ENCODE measurements around the gene CCDC179.

The CCDC179 gene

GRCh38 chr11:22859756-22860155 is 518 bp downstream of the CCDC179 start:
- H2AFZ ChIP-seq (ENCODE audit: low read depth) = no peak overlapping the region

DNA sequence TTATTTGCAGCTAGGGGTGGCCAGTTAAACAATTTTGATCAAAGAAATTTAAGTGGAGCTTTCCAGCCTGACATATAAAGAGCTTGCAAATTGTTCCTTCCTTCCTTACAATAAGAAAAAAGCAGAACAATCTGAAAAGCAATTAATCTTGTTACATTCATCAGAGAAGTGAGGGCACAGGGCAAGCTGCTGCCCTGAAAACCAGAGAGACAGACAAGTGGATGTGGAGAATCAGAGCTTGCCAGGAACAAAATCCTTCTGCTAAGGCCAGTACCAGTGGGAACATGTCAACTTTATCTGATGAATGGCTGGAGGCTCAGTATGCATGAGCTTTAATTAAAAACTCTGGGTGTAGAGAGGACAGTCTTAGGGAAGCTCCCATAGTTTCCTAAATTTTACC is 8.8 kb downstream of the CCDC179 start:
- Histone ChIP-seq H3K27me3 (ENCODE audit: insufficient read depth, low read depth) (no peaks in the 10 kb centered on the region), H3K36me3 (ENCODE audit: insufficient read depth) (no peaks in the 10 kb centered on the region), H3K9ac (no peak overlapping the region), H3K27ac (no peak overlapping the region), H4K20me1 (ENCODE audit: insufficient read depth) (no peaks in the 10 kb centered on the region), H3K4me3 (IDR thresholded peaks at IDR 0.05; ENCODE audit: insufficient read depth, low read depth, low read length) (no peak overlapping the region), H3K4me1 (ENCODE audit: low read depth, poor library complexity, severe bottlenecking) (no peaks in the 10 kb centered on the region), H3K4me2 (no peak overlapping the region), H2AFZ (ENCODE audit: low read depth) (no peak overlapping the region), H3K79me2 (ENCODE audit: insufficient read depth, low read depth) (no peaks in the 10 kb centered on the region)
- no peak for TF ChIP-seq CTCF (conservative IDR thresholded peaks at IDR 0.05; ENCODE audit: low read depth, low read length)

More at GRCh38 chr11:22859756-22860155, 518 bp downstream of the CCDC179 start:
- H3K27ac ChIP-seq = no peak overlapping the region
- H3K4me3 ChIP-seq (IDR thresholded peaks at IDR 0.05; ENCODE audit: insufficient read depth, low read depth, low read length) = no peak overlapping the region
- no peak overlapping the region for H3K4me2 ChIP-seq
- H3K27me3 ChIP-seq (ENCODE audit: insufficient read depth, low read depth) = no peaks in the 10 kb centered on the region
- no peaks in the 10 kb centered on the region for H3K79me2 ChIP-seq (ENCODE audit: insufficient read depth, low read depth)
- no peak overlapping the region for H3K9ac ChIP-seq
- TF ChIP-seq CTCF (conservative IDR thresholded peaks at IDR 0.05; ENCODE audit: low read depth, low read length) = no peak
- H3K36me3 ChIP-seq (ENCODE audit: insufficient read depth) = no peaks in the 10 kb centered on the region
- no peaks in the 10 kb centered on the region for H4K20me1 ChIP-seq (ENCODE audit: insufficient read depth)
- no peaks in the 10 kb centered on the region for H3K4me1 ChIP-seq (ENCODE audit: low read depth, poor library complexity, severe bottlenecking)

DNA sequence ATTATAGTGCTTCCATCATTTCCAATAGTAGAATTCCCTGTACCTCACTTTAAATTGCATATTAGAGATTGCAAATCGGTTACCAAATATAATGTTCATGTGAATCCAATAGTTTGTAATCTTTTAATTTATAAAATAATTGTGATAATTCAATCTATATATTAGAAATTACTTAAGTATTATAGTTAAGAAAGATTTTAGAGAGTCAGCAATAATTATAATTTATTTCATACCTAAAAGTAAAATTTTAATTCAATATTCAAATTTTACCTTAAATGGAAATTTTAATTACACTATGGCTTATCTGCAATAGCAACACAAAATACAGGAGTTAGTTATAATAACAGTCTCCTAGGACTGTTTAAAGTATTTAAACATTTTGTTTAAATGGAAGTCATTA is 13.5 kb downstream of the CCDC179 start:
- H3K27ac ChIP-seq = no peak overlapping the region
- no peak overlapping the region for H3K9ac ChIP-seq
- no peaks in the 10 kb centered on the region for H3K36me3 ChIP-seq (ENCODE audit: insufficient read depth)
- H3K79me2 ChIP-seq (ENCODE audit: insufficient read depth, low read depth) = no peaks in the 10 kb centered on the region
- no peaks in the 10 kb centered on the region for H3K27me3 ChIP-seq (ENCODE audit: insufficient read depth, low read depth)
- H3K4me2 ChIP-seq = no peak overlapping the region
- H2AFZ ChIP-seq (ENCODE audit: low read depth) = no peak overlapping the region
- H4K20me1 ChIP-seq (ENCODE audit: insufficient read depth) = no peaks in the 10 kb centered on the region
- H3K4me3 ChIP-seq (IDR thresholded peaks at IDR 0.05; ENCODE audit: insufficient read depth, low read depth, low read length) = no peak overlapping the region
- H3K4me1 ChIP-seq (ENCODE audit: low read depth, poor library complexity, severe bottlenecking) = no peaks in the 10 kb centered on the region
- TF ChIP-seq CTCF (conservative IDR thresholded peaks at IDR 0.05; ENCODE audit: low read depth, low read length) = no peak

DNA sequence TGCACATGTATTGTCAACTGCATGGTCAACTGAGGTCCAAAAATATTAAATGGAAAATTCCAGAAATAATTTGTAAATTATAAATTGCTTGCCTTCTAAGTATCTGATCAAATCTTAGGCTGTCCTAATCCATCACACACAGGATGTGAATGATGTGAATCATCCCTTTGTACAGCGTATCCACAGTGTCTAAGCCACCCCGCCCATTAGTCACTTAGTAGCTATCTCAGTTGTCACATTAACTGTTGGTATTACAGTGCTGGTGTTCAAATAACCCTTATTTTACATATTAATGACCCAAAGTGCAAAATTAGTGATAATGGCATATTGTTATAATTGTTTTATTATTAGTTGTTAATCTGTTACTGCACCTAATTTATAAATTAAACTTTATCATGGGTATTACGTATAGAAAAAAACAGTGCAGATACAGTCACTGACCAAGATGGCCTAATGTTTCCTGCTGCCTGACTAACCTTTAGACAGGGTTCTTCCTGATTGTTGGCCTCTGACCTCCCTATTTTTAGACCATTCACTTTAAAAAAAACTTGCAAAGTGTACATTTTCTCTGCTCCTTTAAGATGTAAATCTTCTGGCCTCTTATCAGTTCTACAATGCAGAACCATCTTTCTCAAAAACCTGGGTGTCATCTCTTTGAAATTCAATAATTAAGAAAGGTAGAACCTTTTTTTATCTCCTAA is 27.8 kb downstream of the CCDC179 start:
- peaks cover 18% of the 10 kb centered on the region for H3K4me1 ChIP-seq (ENCODE audit: low read depth, poor library complexity, severe bottlenecking)
- H3K27ac ChIP-seq = no peak overlapping the region
- H3K36me3 ChIP-seq (ENCODE audit: insufficient read depth) = no peaks in the 10 kb centered on the region
- H3K27me3 ChIP-seq (ENCODE audit: insufficient read depth, low read depth) = no peaks in the 10 kb centered on the region
- no peak overlapping the region for H3K4me3 ChIP-seq (IDR thresholded peaks at IDR 0.05; ENCODE audit: insufficient read depth, low read depth, low read length)
- H3K79me2 ChIP-seq (ENCODE audit: insufficient read depth, low read depth) = peaks cover 15% of the 10 kb centered on the region
- no peak overlapping the region for H2AFZ ChIP-seq (ENCODE audit: low read depth)
- TF ChIP-seq CTCF (conservative IDR thresholded peaks at IDR 0.05; ENCODE audit: low read depth, low read length) = no peak
- H3K4me2 ChIP-seq = no peak overlapping the region
- H3K9ac ChIP-seq = no peak overlapping the region
- H4K20me1 ChIP-seq (ENCODE audit: insufficient read depth) = no peaks in the 10 kb centered on the region

Measured in KMS-11 (cell line).